ENCODE results near the gene ROGDI. TPM values are rescaled to one million over a fixed set of nuclear protein-coding genes. Genes with fewer than 3 reads are reported as not detected.

The ROGDI gene
- total RNA-seq, 1 donor from 2014 or later: 39.6 TPM

GRCh38 chr16:4830408-4830807 lies 28.0 kb upstream of the ROGDI start:
- TF ChIP-seq CTCF (conservative IDR thresholded peaks at IDR 0.05; ENCODE audit: low read depth, low read length): no peak
- DNase-seq (ENCODE audit: low read depth): no peak
- no peak overlapping the region for H3K4me3 ChIP-seq (ENCODE audit: low read depth, low read length)

- TF ChIP-seq CTCF (conservative IDR thresholded peaks at IDR 0.05; ENCODE audit: low read depth, low read length): no peak
- no peak for DNase-seq (ENCODE audit: low read depth)
- H3K4me3 ChIP-seq (ENCODE audit: low read depth, low read length): no peak overlapping the region
Observed at GRCh38 chr16:4828567-4829321, 26.3 kb upstream of the ROGDI start.

GRCh38 chr16:4826980-4827379 lies 24.5 kb upstream of the ROGDI start:
- DNase-seq (ENCODE audit: low read depth): no peak
- H3K4me3 ChIP-seq (ENCODE audit: low read depth, low read length): no peak overlapping the region
- TF ChIP-seq CTCF (conservative IDR thresholded peaks at IDR 0.05; ENCODE audit: low read depth, low read length): no peak

- no peak overlapping the region for H3K4me3 ChIP-seq (ENCODE audit: low read depth, low read length)
- no peak for DNase-seq (ENCODE audit: low read depth)
- TF ChIP-seq CTCF (conservative IDR thresholded peaks at IDR 0.05; ENCODE audit: low read depth, low read length): no peak
Observed at GRCh38 chr16:4826526-4826925, 24.1 kb upstream of the ROGDI start.

GRCh38 chr16:4825196-4825595 lies 22.8 kb upstream of the ROGDI start:
- TF ChIP-seq CTCF (conservative IDR thresholded peaks at IDR 0.05; ENCODE audit: low read depth, low read length): no peak
- no peak for DNase-seq (ENCODE audit: low read depth)
- no peak overlapping the region for H3K4me3 ChIP-seq (ENCODE audit: low read depth, low read length)

GRCh38 chr16:4820652-4821051 lies 18.2 kb upstream of the ROGDI start:
- no peak for DNase-seq (ENCODE audit: low read depth)
- no peak overlapping the region for H3K4me3 ChIP-seq (ENCODE audit: low read depth, low read length)
- TF ChIP-seq CTCF (conservative IDR thresholded peaks at IDR 0.05; ENCODE audit: low read depth, low read length): no peak

GRCh38 chr16:4814542-4815173 lies 12.2 kb upstream of the ROGDI start:
- no peak overlapping the region for H3K4me3 ChIP-seq (ENCODE audit: low read depth, low read length)
- TF ChIP-seq CTCF (conservative IDR thresholded peaks at IDR 0.05; ENCODE audit: low read depth, low read length): no peak
- DNase-seq (ENCODE audit: low read depth): no peak

Measured in epithelial cell of proximal tubule (primary cell).